ENCODE data around the gene FGD5. TPM values are rescaled to one million over a fixed set of nuclear protein-coding genes. Genes with fewer than 3 reads are reported as not detected.

Gene FGD5
- total RNA-seq, 4 donors from 2014 or later = 0.80 to 12.0 (median 3.9) TPM

GRCh38 chr3:14793858-14794234 lies 24.9 kb upstream of the FGD5 start:
- peaks cover 0 to 27% (median 2%) of the 10 kb centered on the region in 4 donors for H3K27me3 ChIP-seq
- DNase-seq = no peak
- peaks cover 0 to 26% (median 22%) of the 10 kb centered on the region in 3 donors for H3K4me1 ChIP-seq
- no peaks in the 10 kb centered on the region for H3K36me3 ChIP-seq
- intact Hi-C loops (cut with DNase I) = loop anchor here (5.0 kb wide), 1 partner anchor 128 kb away; no protein-coding TSS in a partner anchor
- H3K4me3 ChIP-seq = no peak overlapping the region
- TF ChIP-seq POLR2A (IDR thresholded peaks at IDR 0.05) = no peak
- no peak for TF ChIP-seq CTCF (IDR thresholded peaks at IDR 0.05)
- H3K27ac ChIP-seq = peak overlapping the region in 3 of 4 donors; percentile 50 to 63 (median 60)
- WGBS, 2 donors = 59 to 61% methylated on average over 4 to 5 of the region's 5 CpGs
- no peaks in the 10 kb centered on the region for H3K9me3 ChIP-seq

GRCh38 chr3:14794435-14794834 lies 24.3 kb upstream of the FGD5 start:
- no peaks in the 10 kb centered on the region for H3K36me3 ChIP-seq
- WGBS, 2 donors = 72 to 81% methylated on average over 2 of the region's 2 CpGs
- H3K4me3 ChIP-seq = no peak overlapping the region
- no peak for DNase-seq
- TF ChIP-seq CTCF (IDR thresholded peaks at IDR 0.05) = no peak
- no peak for TF ChIP-seq POLR2A (IDR thresholded peaks at IDR 0.05)
- no peaks in the 10 kb centered on the region for H3K9me3 ChIP-seq
- peaks cover 0 to 27% (median 2%) of the 10 kb centered on the region in 4 donors for H3K27me3 ChIP-seq
- H3K4me1 ChIP-seq = peaks cover 0 to 26% (median 22%) of the 10 kb centered on the region in 3 donors
- no peak overlapping the region for H3K27ac ChIP-seq
- intact Hi-C loops (cut with DNase I) = loop anchor here (5.0 kb wide), 1 partner anchor 128 kb away; no protein-coding TSS in a partner anchor

- Histone ChIP-seq H3K27ac (peak overlapping the region in 2 of 4 donors; percentile 2 to 34), H3K4me1 (peaks cover 0 to 26% (median 22%) of the 10 kb centered on the region in 3 donors), H3K9me3 (no peaks in the 10 kb centered on the region), H3K4me3 (no peak overlapping the region), H3K27me3 (peaks cover 0 to 15% (median 0%) of the 10 kb centered on the region in 4 donors), H3K36me3 (no peaks in the 10 kb centered on the region)
- TF ChIP-seq CTCF (IDR thresholded peaks at IDR 0.05) (no peak), POLR2A (IDR thresholded peaks at IDR 0.05) (no peak)
- DNase-seq = no peak
- intact Hi-C loops (cut with DNase I) = no loop called here
- WGBS, 2 donors = 50 to 67% methylated on average over 1 of the region's 2 CpGs
Observed at GRCh38 chr3:14795996-14796395, 22.8 kb upstream of the FGD5 start.

- no peak overlapping the region for H3K4me3 ChIP-seq
- no peaks in the 10 kb centered on the region for H3K36me3 ChIP-seq
- no peak for TF ChIP-seq POLR2A (IDR thresholded peaks at IDR 0.05)
- no peak for TF ChIP-seq CTCF (IDR thresholded peaks at IDR 0.05)
- 63 to 77% methylated on average over 11 to 12 of the region's 14 CpGs for WGBS, 2 donors
- peaks cover 0 to 12% (median 0%) of the 10 kb centered on the region in 4 donors for H3K27me3 ChIP-seq
- no peak for DNase-seq
- peak overlapping the region in 2 of 4 donors; percentile 2 to 34 for H3K27ac ChIP-seq
- peaks cover 0 to 26% (median 22%) of the 10 kb centered on the region in 3 donors for H3K4me1 ChIP-seq
- H3K9me3 ChIP-seq = no peaks in the 10 kb centered on the region
- intact Hi-C loops (cut with DNase I) = no loop called here
Observed at GRCh38 chr3:14796403-14797077, 22.2 kb upstream of the FGD5 start.

- intact Hi-C loops (cut with DNase I) = no loop called here
- H3K27me3 ChIP-seq = peaks cover 0 to 8% (median 0%) of the 10 kb centered on the region in 4 donors
- no peaks in the 10 kb centered on the region for H3K36me3 ChIP-seq
- H3K4me3 ChIP-seq = no peak overlapping the region
- 46 to 73% methylated on average over 2 to 3 of the region's 4 CpGs for WGBS, 2 donors
- H3K9me3 ChIP-seq = no peaks in the 10 kb centered on the region
- H3K4me1 ChIP-seq = peaks cover 0 to 21% (median 18%) of the 10 kb centered on the region in 3 donors
- TF ChIP-seq CTCF (IDR thresholded peaks at IDR 0.05) (no peak), POLR2A (IDR thresholded peaks at IDR 0.05) (no peak)
- DNase-seq = no peak
- no peak overlapping the region for H3K27ac ChIP-seq
Observed at GRCh38 chr3:14797731-14798130, 21.0 kb upstream of the FGD5 start.

Data from esophagus squamous epithelium (tissue), 5 donors.